ENCODE results near the gene FARSB.

DNA sequence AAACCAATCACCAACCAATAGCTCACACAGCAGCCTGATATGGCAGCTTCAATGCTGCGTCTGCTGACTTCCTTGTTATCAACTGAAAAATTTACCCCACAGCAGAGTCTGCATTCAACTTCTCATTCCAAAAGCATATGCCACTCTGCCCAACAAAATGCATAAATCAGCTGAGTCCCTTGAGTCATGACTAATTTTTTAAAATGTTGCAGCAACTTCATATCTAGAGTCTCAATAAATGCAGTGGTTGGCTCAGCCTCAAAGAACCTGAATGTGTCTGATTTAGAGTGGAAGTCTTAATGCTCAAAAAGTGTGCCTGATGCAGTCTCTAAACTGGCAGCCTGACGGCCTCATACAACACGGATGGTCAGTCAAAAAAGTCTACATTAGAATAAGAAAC, 46.5 kb downstream of the FARSB start:
- TF ChIP-seq, protein P1, sequence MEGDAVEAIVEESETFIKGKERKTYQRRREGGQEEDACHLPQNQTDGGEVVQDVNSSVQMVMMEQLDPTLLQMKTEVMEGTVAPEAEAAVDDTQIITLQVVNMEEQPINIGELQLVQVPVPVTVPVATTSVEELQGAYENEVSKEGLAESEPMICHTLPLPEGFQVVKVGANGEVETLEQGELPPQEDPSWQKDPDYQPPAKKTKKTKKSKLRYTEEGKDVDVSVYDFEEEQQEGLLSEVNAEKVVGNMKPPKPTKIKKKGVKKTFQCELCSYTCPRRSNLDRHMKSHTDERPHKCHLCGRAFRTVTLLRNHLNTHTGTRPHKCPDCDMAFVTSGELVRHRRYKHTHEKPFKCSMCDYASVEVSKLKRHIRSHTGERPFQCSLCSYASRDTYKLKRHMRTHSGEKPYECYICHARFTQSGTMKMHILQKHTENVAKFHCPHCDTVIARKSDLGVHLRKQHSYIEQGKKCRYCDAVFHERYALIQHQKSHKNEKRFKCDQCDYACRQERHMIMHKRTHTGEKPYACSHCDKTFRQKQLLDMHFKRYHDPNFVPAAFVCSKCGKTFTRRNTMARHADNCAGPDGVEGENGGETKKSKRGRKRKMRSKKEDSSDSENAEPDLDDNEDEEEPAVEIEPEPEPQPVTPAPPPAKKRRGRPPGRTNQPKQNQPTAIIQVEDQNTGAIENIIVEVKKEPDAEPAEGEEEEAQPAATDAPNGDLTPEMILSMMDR (IDR thresholded peaks at IDR 0.05), result no peak
- no peak for TF ChIP-seq POLR2A (IDR thresholded peaks at IDR 0.05)
